WTC11 (cell line): Measurements from ENCODE around the gene NR2C2AP.

Experiments used
- ATF2 ChIP-seq: sonication (generic); formaldehyde crosslinking; IDR thresholded peaks from 2 replicates; pipeline ENCODE4 v1.8.1; 2022; ENCODE audit warnings: low read depth, missing genetic modification reagents, borderline replicate concordance
- CBFB ChIP-seq: sonication (generic); formaldehyde crosslinking; IDR thresholded peaks from 2 replicates; pipeline ENCODE4 v1.8.1; 2022; ENCODE audit warnings: mild to moderate bottlenecking, low read depth, missing genetic modification reagents
- CREM ChIP-seq: sonication (generic); formaldehyde crosslinking; IDR thresholded peaks from 2 replicates; pipeline ENCODE4 v1.8.1; 2022; ENCODE audit warnings: mild to moderate bottlenecking, missing genetic modification reagents, moderate library complexity
- CTCF ChIP-seq: fragments of 200-600 bp; IDR thresholded peaks from 2 replicates; pipeline ENCODE4 v1.8.0; 2022; ENCODE audit warnings: antibody characterized with exemption
- FOXJ3 ChIP-seq: sonication (generic); formaldehyde crosslinking; IDR thresholded peaks from 2 replicates; pipeline ENCODE4 v1.9.0; 2021; ENCODE audit warnings: missing genetic modification reagents, mild to moderate bottlenecking, borderline replicate concordance
- MAX ChIP-seq: sonication (generic); formaldehyde crosslinking; IDR thresholded peaks from 2 replicates; pipeline ENCODE4 v1.8.0; 2022; ENCODE audit warnings: mild to moderate bottlenecking, missing genetic modification reagents
- NR1H2 ChIP-seq: sonication (generic); formaldehyde crosslinking; IDR thresholded peaks from 2 replicates; pipeline ENCODE4 v1.9.0; 2021; ENCODE audit warnings: mild to moderate bottlenecking, moderate library complexity, missing genetic modification reagents
- SP1 ChIP-seq: sonication (generic); formaldehyde crosslinking; conservative IDR thresholded peaks from 2 replicates; pipeline ENCODE4 v1.8.1; 2022; ENCODE audit warnings: missing genetic modification reagents
- USF2 ChIP-seq: sonication (generic); formaldehyde crosslinking; IDR thresholded peaks from 2 replicates; pipeline ENCODE4 v1.8.1; 2023; ENCODE audit warnings: mild to moderate bottlenecking, missing genetic modification reagents, moderate library complexity
- ZNF219 ChIP-seq: sonication (generic); formaldehyde crosslinking; IDR thresholded peaks from 2 replicates; pipeline ENCODE4 v1.8.0; 2023; ENCODE audit warnings: missing genetic modification reagents, mild to moderate bottlenecking, borderline replicate concordance

GRCh38 chr19:19230999-19231398 is 27.8 kb upstream of the NR2C2AP start:
- TF ChIP-seq CTCF (no peak), ZNF219 (no peak), CREM (CRISPR knock-in tag) (no peak), NR1H2 (no peak), SP1 (no peak), USF2 (no peak), MAX (CRISPR knock-in tag) (no peak), CBFB (CRISPR knock-in tag) (no peak), FOXJ3 (no peak), ATF2 (CRISPR knock-in tag) (no peak)
